HG03469 (cell line): Measurements from ENCODE around the gene COP1.
"Not testable (repeated sequence)": the region's sequence is repeated elsewhere in the genome, so short reads cannot be mapped to it uniquely, and the experiment has no call there.

ENCODE experiments used
- ATAC-seq: cut with Tn5 transposase; IDR thresholded peaks from one replicate; pipeline ENCODE4 v1.9.1; 2021; ENCODE audit warnings: mild to moderate bottlenecking, moderate library complexity, moderate number of reproducible peaks; ENCODE audit not compliant: unreplicated experiment

The COP1 gene

GRCh38 chr1:176051402-176051801 lies 155.7 kb downstream of the COP1 start:
- no peak for ATAC-seq

- ATAC-seq: no peak
These were observed 157.5 kb downstream of the COP1 start for GRCh38 chr1:176049582-176049981.

- no peak for ATAC-seq
These were observed 160.2 kb downstream of the COP1 start for GRCh38 chr1:176046926-176047325.

GRCh38 chr1:176043537-176043936 lies 163.5 kb downstream of the COP1 start:
- ATAC-seq: no peak

- no peak for ATAC-seq
These were observed 173.2 kb downstream of the COP1 start for GRCh38 chr1:176033881-176034280.

- no peak for ATAC-seq
These were observed 173.6 kb downstream of the COP1 start for GRCh38 chr1:176033474-176033873.

GRCh38 chr1:176032040-176032645 lies 174.9 kb downstream of the COP1 start:
- ATAC-seq: no peak

- no peak for ATAC-seq
These were observed 177.5 kb downstream of the COP1 start for GRCh38 chr1:176029609-176030008.

GRCh38 chr1:176029155-176029554 lies 177.9 kb downstream of the COP1 start:
- ATAC-seq: no peak

- ATAC-seq: not testable (repeated sequence)
These were observed 179.2 kb downstream of the COP1 start for GRCh38 chr1:176027934-176028333.

GRCh38 chr1:176022574-176022973 lies 184.5 kb downstream of the COP1 start:
- no peak for ATAC-seq

- no peak for ATAC-seq
These were observed 189.4 kb downstream of the COP1 start for GRCh38 chr1:176017722-176018121.

GRCh38 chr1:176009951-176010350 lies 197.1 kb downstream of the COP1 start:
- ATAC-seq: no peak

- not testable (repeated sequence) for ATAC-seq
These were observed 199.2 kb downstream of the COP1 start for GRCh38 chr1:176007756-176008389.

GRCh38 chr1:175994660-175995059 lies 212.4 kb downstream of the COP1 start:
- not testable (repeated sequence) for ATAC-seq

GRCh38 chr1:175992825-175993224 lies 214.3 kb downstream of the COP1 start:
- not testable (repeated sequence) for ATAC-seq

- ATAC-seq: not testable (repeated sequence)
These were observed 214.9 kb downstream of the COP1 start for GRCh38 chr1:175992202-175992601.

- ATAC-seq: no peak
These were observed 222.3 kb downstream of the COP1 start for GRCh38 chr1:175984813-175985212.

- ATAC-seq: no peak
These were observed 222.9 kb downstream of the COP1 start for GRCh38 chr1:175984057-175984812.

- ATAC-seq: not testable (repeated sequence)
These were observed 223.7 kb downstream of the COP1 start for GRCh38 chr1:175983363-175983762.

- ATAC-seq: no peak
These were observed 226.0 kb downstream of the COP1 start for GRCh38 chr1:175981128-175981527.

- no peak for ATAC-seq
These were observed 228.2 kb downstream of the COP1 start for GRCh38 chr1:175978926-175979325.
